ENCODE results near the gene NDRG4. TPM values are rescaled to one million over a fixed set of nuclear protein-coding genes. Genes with fewer than 3 reads are reported as not detected.

NDRG4 gene
- total RNA-seq, 4 donors from 2014 or later = 29.7 to 97.2 (median 64.0) TPM

- intact Hi-C loops (cut with DNase I; ENCODE audit: low total_unique reads) = no loop called here
- H3K4me3 ChIP-seq (ENCODE audit: low read depth, poor library complexity, severe bottlenecking) = no peak overlapping the region
- WGBS, 2 donors = 45 to 60% methylated on average over 4 of the region's 4 CpGs
- no peak for TF ChIP-seq POLR2A (IDR thresholded peaks at IDR 0.05)
- no peak for TF ChIP-seq CTCF (IDR thresholded peaks at IDR 0.05)
- DNase-seq (ENCODE audit: low spot score in 2 of 2) = no peak
Measured at GRCh38 chr16:58475091-58475619, 24.8 kb upstream of the NDRG4 start.

- intact Hi-C loops (cut with DNase I; ENCODE audit: low total_unique reads) = no loop called here
- no peak for DNase-seq (ENCODE audit: low spot score in 2 of 2)
- TF ChIP-seq POLR2A (IDR thresholded peaks at IDR 0.05) = no peak
- no peak for TF ChIP-seq CTCF (IDR thresholded peaks at IDR 0.05)
- WGBS, 2 donors = 34 to 38% methylated on average over 1 of the region's 1 CpG
- no peak overlapping the region for H3K4me3 ChIP-seq (ENCODE audit: low read depth, poor library complexity, severe bottlenecking)
Measured at GRCh38 chr16:58476791-58477190, 23.2 kb upstream of the NDRG4 start.

GRCh38 chr16:58478427-58478826 lies 21.5 kb upstream of the NDRG4 start:
- intact Hi-C loops (cut with DNase I; ENCODE audit: low total_unique reads) = no loop called here
- TF ChIP-seq POLR2A (IDR thresholded peaks at IDR 0.05) = no peak
- no peak for TF ChIP-seq CTCF (IDR thresholded peaks at IDR 0.05)
- DNase-seq (ENCODE audit: low spot score in 2 of 2) = no peak
- 91 to 94% methylated on average over 2 of the region's 2 CpGs for whole genome bisulfite sequencing, 2 donors
- H3K4me3 ChIP-seq (ENCODE audit: low read depth, poor library complexity, severe bottlenecking) = no peak overlapping the region

GRCh38 chr16:58481226-58481869 lies 18.6 kb upstream of the NDRG4 start:
- intact Hi-C loops (cut with DNase I; ENCODE audit: low total_unique reads) = no loop called here
- TF ChIP-seq POLR2A (IDR thresholded peaks at IDR 0.05) = no peak
- no peak for TF ChIP-seq CTCF (IDR thresholded peaks at IDR 0.05)
- H3K4me3 ChIP-seq (ENCODE audit: low read depth, poor library complexity, severe bottlenecking) = no peak overlapping the region
- WGBS, 2 donors = 88 to 97% methylated on average over 11 of the region's 11 CpGs
- DNase-seq (ENCODE audit: low spot score in 2 of 2) = no peak

GRCh38 chr16:58481931-58482330 lies 18.0 kb upstream of the NDRG4 start:
- WGBS, 2 donors = 85 to 90% methylated on average over 8 of the region's 8 CpGs
- H3K4me3 ChIP-seq (ENCODE audit: low read depth, poor library complexity, severe bottlenecking) = no peak overlapping the region
- TF ChIP-seq CTCF (IDR thresholded peaks at IDR 0.05) = no peak
- no peak for TF ChIP-seq POLR2A (IDR thresholded peaks at IDR 0.05)
- intact Hi-C loops (cut with DNase I; ENCODE audit: low total_unique reads) = no loop called here
- no peak for DNase-seq (ENCODE audit: low spot score in 2 of 2)
